Endothelial cell of umbilical vein (primary cell): ENCODE results near the gene SUN3. TPM values are rescaled to one million over a fixed set of nuclear protein-coding genes. Genes with fewer than 3 reads are reported as not detected.
A peak's percentile ranks its signal among the peaks of the same experiment; 100 is the strongest.

ENCODE experiments used
- BruUV-seq: library from RNA; stranded (reverse); fragments of 400-500 nt; replicated peaks from 2 replicates; lab custom pipeline; 2021; lab: Mats Ljungman, UMichigan
- CTCF ChIA-PET: fragments of 300-600, 350-600 bp; sonication (Branson Sonifier 250); formaldehyde crosslinking; loops from one replicate; lab custom pipeline; 2021; ENCODE audit warnings: antibody characterized with exemption, inconsistent platforms; lab: Charles Lee
- POLR2A ChIA-PET: fragments of 300-600, 350-600 bp; sonication (Branson Sonifier 250); formaldehyde crosslinking; loops from one replicate; lab custom pipeline; 2021; ENCODE audit warnings: antibody characterized with exemption, inconsistent platforms; lab: Charles Lee
- DNase-seq: peaks from one replicate; pipeline ENCODE4 v3.0.0-alpha.2; 2011; ENCODE audit warnings: low read depth, low spot score
- FAIRE-seq: peaks from 2 replicates; lab custom pipeline; 2011; peaks lifted over from hg19 to GRCh38; lab: Jason Lieb, UNC
- H2AFZ ChIP-seq: 2 replicates; pipeline ENCODE4 v1.6.0; 2012; ENCODE audit warnings: low read depth, low read length, control low read depth, inconsistent platforms
- H3K27ac ChIP-seq: 2 replicates; pipeline ENCODE4 v1.5.1; 2011; ENCODE audit warnings: low read depth, mild to moderate bottlenecking, control low read depth, low read length, moderate library complexity; ENCODE audit not compliant: insufficient read depth
- H3K27me3 ChIP-seq, 2 experiments: 2 replicates each; pipeline versions ENCODE4 v1.6.0 to v1.6.1; 2011; ENCODE audit warnings: low read length in 2 of 2, mixed read lengths in 1 of 2; ENCODE audit not compliant: control insufficient read depth in 2 of 2, insufficient read depth in 2 of 2
- H3K36me3 ChIP-seq, 2 experiments: 2 replicates in 1 of 2; 3 replicates in 1 of 2; pipeline ENCODE4 v1.5.1; 2011; ENCODE audit warnings: low read length in 2 of 2, mild to moderate bottlenecking in 1 of 2, moderate library complexity in 1 of 2; ENCODE audit not compliant: control insufficient read depth in 2 of 2, insufficient read depth in 2 of 2; ENCODE audit errors: extremely low read depth in 1 of 2
- H3K4me1 ChIP-seq: 3 replicates; pipeline ENCODE4 v1.5.1; 2011; ENCODE audit warnings: mild to moderate bottlenecking, low read length; ENCODE audit not compliant: control insufficient read depth, insufficient read depth; ENCODE audit errors: extremely low read depth
- H3K4me2 ChIP-seq: 2 replicates; pipeline ENCODE4 v1.6.1; 2011; ENCODE audit warnings: low read length, control low read depth, mixed read lengths; ENCODE audit not compliant: insufficient read depth
- H3K4me3 ChIP-seq, 3 experiments: fragments of 200-600 bp in 1 of 3; sonication (generic), shearing (Covaris generic) in 1 of 3; replicated peaks in 1 of 3; 2 replicates each; pipeline ENCODE4 v1.5.1; 2011 to 2016; ENCODE audit warnings: control low read depth in 3 of 3, low read length in 3 of 3, mild to moderate bottlenecking in 2 of 3, inconsistent platforms in 1 of 3, low read depth in 1 of 3, moderate library complexity in 1 of 3; ENCODE audit not compliant: insufficient read depth in 1 of 3
- H3K79me2 ChIP-seq: 2 replicates; pipeline ENCODE4 v1.6.0; 2012; ENCODE audit warnings: low read length, inconsistent platforms; ENCODE audit not compliant: control insufficient read depth, insufficient read depth
- H3K9ac ChIP-seq: replicated peaks from 2 replicates; pipeline ENCODE3; 2011; ENCODE audit warnings: low read length, control low read depth; ENCODE audit not compliant: insufficient read depth; ENCODE audit errors: extremely low read depth
- H3K9me1 ChIP-seq: replicated peaks from 3 replicates; pipeline ENCODE4 v1.6.0; 2011; ENCODE audit warnings: mild to moderate bottlenecking, low read length; ENCODE audit not compliant: control insufficient read depth, insufficient read depth; ENCODE audit errors: extremely low read depth
- H3K9me3 ChIP-seq: replicated peaks from 2 replicates; pipeline ENCODE4 v1.5.1; 2012; ENCODE audit warnings: low read length, inconsistent platforms; ENCODE audit not compliant: control insufficient read depth, insufficient read depth
- H4K20me1 ChIP-seq: replicated peaks from 2 replicates; pipeline ENCODE3; 2011; ENCODE audit warnings: mild to moderate bottlenecking, low read length; ENCODE audit not compliant: control insufficient read depth, insufficient read depth; ENCODE audit errors: extremely low read depth
- CTCF ChIP-seq, 2 donors: IDR thresholded peaks; 1 replicate in 1 of 2; 2 replicates in 1 of 2; pipeline ENCODE4 v1.5.1; 2011; ENCODE audit warnings: low read length in 2 of 2, mild to moderate bottlenecking in 2 of 2, moderate library complexity in 2 of 2, control low read depth in 1 of 2, inconsistent platforms in 1 of 2, low read depth in 1 of 2; ENCODE audit not compliant: insufficient read depth in 1 of 2; ENCODE audit errors: extremely low read depth in 1 of 2
- EZH2 ChIP-seq: IDR thresholded peaks from 2 replicates; pipeline ENCODE4 v1.6.1; 2012; ENCODE audit warnings: borderline replicate concordance, low read depth, mild to moderate bottlenecking, moderate library complexity, low read length, inconsistent platforms; ENCODE audit not compliant: severe bottlenecking
- FOS ChIP-seq: IDR thresholded peaks from 2 replicates; pipeline ENCODE4 v1.6.1; 2011; ENCODE audit warnings: mild to moderate bottlenecking, low read length, moderate library complexity, borderline replicate concordance; ENCODE audit not compliant: insufficient read depth
- GATA2 ChIP-seq: IDR thresholded peaks from 2 replicates; pipeline ENCODE4 v1.7.0; 2011; ENCODE audit warnings: low read depth, mild to moderate bottlenecking, moderate library complexity, mixed read lengths, low read length; ENCODE audit not compliant: insufficient read length, insufficient read depth
- JUN ChIP-seq: IDR thresholded peaks from 2 replicates; pipeline ENCODE4 v1.6.1; 2011; ENCODE audit warnings: borderline replicate concordance, low read depth; ENCODE audit not compliant: insufficient read length, insufficient read depth
- MAX ChIP-seq: IDR thresholded peaks from 2 replicates; pipeline ENCODE4 v1.6.1; 2011; ENCODE audit not compliant: insufficient read depth, insufficient read length
- MYC ChIP-seq: IDR thresholded peaks from one replicate; pipeline ENCODE4 v1.6.1; 2011; ENCODE audit warnings: mild to moderate bottlenecking, low read depth, low read length
- POLR2A ChIP-seq: IDR thresholded peaks from 2 replicates; pipeline ENCODE4 v1.6.1; 2012; ENCODE audit warnings: low read depth, mild to moderate bottlenecking, control low read depth, low read length
- POLR2AphosphoS5 ChIP-seq: IDR thresholded peaks from 2 replicates; pipeline ENCODE4 v1.6.1; 2012; ENCODE audit warnings: low read depth, mild to moderate bottlenecking, control low read depth, low read length, moderate library complexity; ENCODE audit not compliant: insufficient read depth
- dilution Hi-C: fragments of 300-500 bp; cut with MboI; formaldehyde crosslinking; loops from one replicate; pipeline ENCODE4 v1.15.0; 2019; ENCODE audit warnings: low sequenced_read_pairs; ENCODE audit not compliant: extremely low pct_ligation_motif_present
- intact Hi-C: fragments of 100-400 bp; cut with micrococcal nuclease; formaldehyde crosslinking; loops from one replicate; pipeline ENCODE4 v1.10.0; 2022
- polyA plus RNA-seq, 4 experiments: library from polyadenylated mRNA; depleted of rRNA in 3 of 4; stranded (reverse) in 3 of 4; unstranded in 1 of 4; fragments of >200 nt; gene quantifications; 2 replicates each; pipeline versions ENCODE4 v1.2.1 to v1.2.3, GENCODE V29; 2011 to 2012; ENCODE audit warnings: missing spikeins in 1 of 4
- total RNA-seq: library from RNA; stranded (reverse); gene quantifications from 2 replicates; pipeline ENCODE4 v1.2.3, GENCODE V29; 2021

SUN3 gene
- total and polyA plus RNA-seq, 2 donors (not counting 3 experiments of a cell fraction or from before 2014, with no cell fraction given), result not detected

GRCh38 chr7:47991741-47992311, 37.1 kb downstream of the SUN3 start:
- H3K4me3 ChIP-seq, result peak overlapping the region; percentile 27 to 47 (median 34)
- no peaks in the 10 kb centered on the region for H3K9me3 ChIP-seq
- BruUV-seq, result no TSS peak
- H3K9me1 ChIP-seq, result no peaks in the 10 kb centered on the region
- no peaks in the 10 kb centered on the region for H3K36me3 ChIP-seq
- H3K79me2 ChIP-seq, result no peaks in the 10 kb centered on the region
- DNase-seq (peak; percentile 64), FAIRE-seq (peak; percentile 61)
- CTCF ChIA-PET, result interaction anchor here (0.6 to 2.4 kb wide), 32 partner anchors 9 to 547 kb away, joined by 3 to 137 read pairs (median 4); partner anchors contain the start of genes C7orf57 and UPP1
- peak overlapping the region; percentile 72 for H3K4me2 ChIP-seq
- intact Hi-C loops, result loop anchor here (1.0 kb wide), 6 partner anchors 13 to 162 kb away; partner anchors contain the start of genes C7orf57 and HUS1
- no peaks in the 10 kb centered on the region for H4K20me1 ChIP-seq
- no peak overlapping the region for H3K9ac ChIP-seq
- dilution Hi-C loops, result no loop called here
- H3K27ac ChIP-seq, result no peak overlapping the region
- H2AFZ ChIP-seq, result peak overlapping the region; percentile 98
- POLR2A ChIA-PET, result no interaction called here
- TF ChIP-seq POLR2AphosphoS5, result no peak
- TF ChIP-seq CTCF (IDR thresholded peaks at IDR 0.05; ENCODE audit: extremely low read depth in 1 of 2, insufficient read depth in 1 of 2, low read depth in 1 of 2, low read length in 2 of 2), result peak; percentile 70 to 78
- H3K4me1 ChIP-seq, result peaks cover 7% of the 10 kb centered on the region
- no peaks in the 10 kb centered on the region for H3K27me3 ChIP-seq

GRCh38 chr7:47991270-47991669, 37.6 kb downstream of the SUN3 start:
- Histone ChIP-seq H2AFZ (peak overlapping the region; percentile 98), H3K27me3 (no peaks in the 10 kb centered on the region), H3K4me3 (no peak overlapping the region), H3K9ac (no peak overlapping the region), H3K4me2 (peak overlapping the region; percentile 72), H3K9me3 (no peaks in the 10 kb centered on the region), H3K27ac (no peak overlapping the region), H3K9me1 (no peaks in the 10 kb centered on the region), H3K4me1 (peaks cover 7% of the 10 kb centered on the region), H3K79me2 (no peaks in the 10 kb centered on the region), H3K36me3 (no peaks in the 10 kb centered on the region), H4K20me1 (no peaks in the 10 kb centered on the region)
- DNase-seq, result no peak
- TF ChIP-seq FOS, result no peak
- no peak for TF ChIP-seq JUN
- TF ChIP-seq EZH2, result no peak
- no peak for TF ChIP-seq MAX
- TF ChIP-seq CTCF (IDR thresholded peaks at IDR 0.05; ENCODE audit: extremely low read depth in 1 of 2, insufficient read depth in 1 of 2, low read depth in 1 of 2, low read length in 2 of 2), result no peak
- TF ChIP-seq POLR2AphosphoS5, result no peak
- TF ChIP-seq GATA2, result no peak
- no peak for TF ChIP-seq POLR2A
- no peak for TF ChIP-seq MYC
- no peak for FAIRE-seq
- intact Hi-C loops, result loop anchor here (1.0 kb wide), 6 partner anchors 12 to 163 kb away; partner anchors contain the start of genes C7orf57 and HUS1
- dilution Hi-C loops, result no loop called here
- POLR2A ChIA-PET, result interaction anchor here (0.6 kb wide), 1 partner anchor 105 kb away, joined by 3 read pairs; no protein-coding TSS in a partner anchor
- BruUV-seq, result no TSS peak
- CTCF ChIA-PET, result interaction anchor here (0.6 to 2.4 kb wide), 29 partner anchors 9 to 546 kb away, joined by 3 to 137 read pairs (median 5); partner anchors contain the start of genes C7orf57 and UPP1
